Endothelial cell of umbilical vein (primary cell): ENCODE results near the gene PBXIP1. TPM values are rescaled to one million over a fixed set of nuclear protein-coding genes. Genes with fewer than 3 reads are reported as not detected.

ENCODE experiments used
- BruUV-seq: library from RNA; stranded (reverse); fragments of 400-500 nt; replicated peaks from 2 replicates; lab custom pipeline; 2021; lab: Mats Ljungman, UMichigan
- CTCF ChIA-PET: fragments of 300-600, 350-600 bp; sonication (Branson Sonifier 250); formaldehyde crosslinking; loops from one replicate; lab custom pipeline; 2021; ENCODE audit warnings: antibody characterized with exemption, inconsistent platforms; lab: Charles Lee
- POLR2A ChIA-PET: fragments of 300-600, 350-600 bp; sonication (Branson Sonifier 250); formaldehyde crosslinking; loops from one replicate; lab custom pipeline; 2021; ENCODE audit warnings: antibody characterized with exemption, inconsistent platforms; lab: Charles Lee
- DNase-seq: peaks from one replicate; pipeline ENCODE4 v3.0.0-alpha.2; 2011; ENCODE audit warnings: low read depth, low spot score
- FAIRE-seq: peaks from 2 replicates; lab custom pipeline; 2011; peaks lifted over from hg19 to GRCh38; lab: Jason Lieb, UNC
- H2AFZ ChIP-seq: 2 replicates; pipeline ENCODE4 v1.6.0; 2012; ENCODE audit warnings: low read depth, low read length, control low read depth, inconsistent platforms
- H3K27ac ChIP-seq: 2 replicates; pipeline ENCODE4 v1.5.1; 2011; ENCODE audit warnings: low read depth, mild to moderate bottlenecking, control low read depth, low read length, moderate library complexity; ENCODE audit not compliant: insufficient read depth
- H3K27me3 ChIP-seq, 2 experiments: 2 replicates each; pipeline versions ENCODE4 v1.6.0 to v1.6.1; 2011; ENCODE audit warnings: low read length in 2 of 2, mixed read lengths in 1 of 2; ENCODE audit not compliant: control insufficient read depth in 2 of 2, insufficient read depth in 2 of 2
- H3K36me3 ChIP-seq, 2 experiments: 2 replicates in 1 of 2; 3 replicates in 1 of 2; pipeline ENCODE4 v1.5.1; 2011; ENCODE audit warnings: low read length in 2 of 2, mild to moderate bottlenecking in 1 of 2, moderate library complexity in 1 of 2; ENCODE audit not compliant: control insufficient read depth in 2 of 2, insufficient read depth in 2 of 2; ENCODE audit errors: extremely low read depth in 1 of 2
- H3K4me1 ChIP-seq: 3 replicates; pipeline ENCODE4 v1.5.1; 2011; ENCODE audit warnings: mild to moderate bottlenecking, low read length; ENCODE audit not compliant: control insufficient read depth, insufficient read depth; ENCODE audit errors: extremely low read depth
- H3K4me2 ChIP-seq: 2 replicates; pipeline ENCODE4 v1.6.1; 2011; ENCODE audit warnings: low read length, control low read depth, mixed read lengths; ENCODE audit not compliant: insufficient read depth
- H3K4me3 ChIP-seq, 3 experiments: fragments of 200-600 bp in 1 of 3; sonication (generic), shearing (Covaris generic) in 1 of 3; replicated peaks in 1 of 3; 2 replicates each; pipeline ENCODE4 v1.5.1; 2011 to 2016; ENCODE audit warnings: control low read depth in 3 of 3, low read length in 3 of 3, mild to moderate bottlenecking in 2 of 3, inconsistent platforms in 1 of 3, low read depth in 1 of 3, moderate library complexity in 1 of 3; ENCODE audit not compliant: insufficient read depth in 1 of 3
- H3K79me2 ChIP-seq: 2 replicates; pipeline ENCODE4 v1.6.0; 2012; ENCODE audit warnings: low read length, inconsistent platforms; ENCODE audit not compliant: control insufficient read depth, insufficient read depth
- H3K9ac ChIP-seq: replicated peaks from 2 replicates; pipeline ENCODE3; 2011; ENCODE audit warnings: low read length, control low read depth; ENCODE audit not compliant: insufficient read depth; ENCODE audit errors: extremely low read depth
- H3K9me1 ChIP-seq: replicated peaks from 3 replicates; pipeline ENCODE4 v1.6.0; 2011; ENCODE audit warnings: mild to moderate bottlenecking, low read length; ENCODE audit not compliant: control insufficient read depth, insufficient read depth; ENCODE audit errors: extremely low read depth
- H3K9me3 ChIP-seq: replicated peaks from 2 replicates; pipeline ENCODE4 v1.5.1; 2012; ENCODE audit warnings: low read length, inconsistent platforms; ENCODE audit not compliant: control insufficient read depth, insufficient read depth
- H4K20me1 ChIP-seq: replicated peaks from 2 replicates; pipeline ENCODE3; 2011; ENCODE audit warnings: mild to moderate bottlenecking, low read length; ENCODE audit not compliant: control insufficient read depth, insufficient read depth; ENCODE audit errors: extremely low read depth
- EZH2 ChIP-seq: IDR thresholded peaks from 2 replicates; pipeline ENCODE4 v1.6.1; 2012; ENCODE audit warnings: borderline replicate concordance, low read depth, mild to moderate bottlenecking, moderate library complexity, low read length, inconsistent platforms; ENCODE audit not compliant: severe bottlenecking
- FOS ChIP-seq: IDR thresholded peaks from 2 replicates; pipeline ENCODE4 v1.6.1; 2011; ENCODE audit warnings: mild to moderate bottlenecking, low read length, moderate library complexity, borderline replicate concordance; ENCODE audit not compliant: insufficient read depth
- GATA2 ChIP-seq: IDR thresholded peaks from 2 replicates; pipeline ENCODE4 v1.7.0; 2011; ENCODE audit warnings: low read depth, mild to moderate bottlenecking, moderate library complexity, mixed read lengths, low read length; ENCODE audit not compliant: insufficient read length, insufficient read depth
- JUN ChIP-seq: IDR thresholded peaks from 2 replicates; pipeline ENCODE4 v1.6.1; 2011; ENCODE audit warnings: borderline replicate concordance, low read depth; ENCODE audit not compliant: insufficient read length, insufficient read depth
- MYC ChIP-seq: IDR thresholded peaks from one replicate; pipeline ENCODE4 v1.6.1; 2011; ENCODE audit warnings: mild to moderate bottlenecking, low read depth, low read length
- POLR2A ChIP-seq: IDR thresholded peaks from 2 replicates; pipeline ENCODE4 v1.6.1; 2012; ENCODE audit warnings: low read depth, mild to moderate bottlenecking, control low read depth, low read length
- POLR2AphosphoS5 ChIP-seq: IDR thresholded peaks from 2 replicates; pipeline ENCODE4 v1.6.1; 2012; ENCODE audit warnings: low read depth, mild to moderate bottlenecking, control low read depth, low read length, moderate library complexity; ENCODE audit not compliant: insufficient read depth
- dilution Hi-C: fragments of 300-500 bp; cut with MboI; formaldehyde crosslinking; loops from one replicate; pipeline ENCODE4 v1.15.0; 2019; ENCODE audit warnings: low sequenced_read_pairs; ENCODE audit not compliant: extremely low pct_ligation_motif_present
- intact Hi-C: fragments of 100-400 bp; cut with micrococcal nuclease; formaldehyde crosslinking; loops from one replicate; pipeline ENCODE4 v1.10.0; 2022
- polyA plus RNA-seq, 4 experiments: library from polyadenylated mRNA; depleted of rRNA in 3 of 4; stranded (reverse) in 3 of 4; unstranded in 1 of 4; fragments of >200 nt; gene quantifications; 2 replicates each; pipeline versions ENCODE4 v1.2.1 to v1.2.3, GENCODE V29; 2011 to 2012; ENCODE audit warnings: missing spikeins in 1 of 4
- total RNA-seq: library from RNA; stranded (reverse); gene quantifications from 2 replicates; pipeline ENCODE4 v1.2.3, GENCODE V29; 2021
- TF ChIP-seq, protein P1 (sequence below): IDR thresholded peaks from 2 replicates; pipeline ENCODE4 v1.6.1; 2011; ENCODE audit not compliant: insufficient read depth, insufficient read length
- TF ChIP-seq, protein P2 (sequence below), 2 donors: IDR thresholded peaks; 1 replicate in 1 of 2; 2 replicates in 1 of 2; pipeline ENCODE4 v1.5.1; 2011; ENCODE audit warnings: low read length in 2 of 2, mild to moderate bottlenecking in 2 of 2, moderate library complexity in 2 of 2, control low read depth in 1 of 2, inconsistent platforms in 1 of 2, low read depth in 1 of 2; ENCODE audit not compliant: insufficient read depth in 1 of 2; ENCODE audit errors: extremely low read depth in 1 of 2

PBXIP1 gene
- total and polyA plus RNA-seq, 2 donors (not counting 3 experiments of a cell fraction or from before 2014, with no cell fraction given), result 49.4 to 54.7 TPM

DNA sequence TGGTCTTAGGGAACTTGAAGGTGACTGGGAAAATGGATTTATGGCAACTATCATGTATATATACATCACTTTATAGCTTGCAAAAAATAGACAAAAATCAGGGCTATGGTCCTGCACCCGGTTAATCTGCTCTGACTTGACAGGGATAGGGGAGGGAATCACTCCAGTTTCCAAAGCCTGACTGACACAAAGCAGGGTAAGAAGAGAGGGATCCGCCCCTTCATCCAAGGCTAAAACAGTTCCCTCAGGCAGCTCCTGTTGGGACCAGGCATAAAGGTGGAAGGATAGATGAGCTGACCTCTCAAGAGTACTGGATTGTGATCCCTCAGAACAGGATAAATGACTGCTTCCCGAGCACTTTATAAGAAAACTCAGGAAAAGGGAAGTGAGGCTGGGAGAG lies 1.4 kb downstream of the PBXIP1 start:
- Histone ChIP-seq H3K4me1 (peaks cover 19% of the 10 kb centered on the region), H3K9me3 (no peaks in the 10 kb centered on the region), H3K79me2 (no peaks in the 10 kb centered on the region), H3K9ac (no peak overlapping the region), H4K20me1 (no peaks in the 10 kb centered on the region), H3K27ac (no peak overlapping the region), H3K36me3 (peaks cover 0 to 18% of the 10 kb centered on the region in 2 experiments), H3K27me3 (no peaks in the 10 kb centered on the region), H2AFZ (no peak overlapping the region), H3K4me2 (no peak overlapping the region), H3K4me3 (no peak overlapping the region), H3K9me1 (no peaks in the 10 kb centered on the region)
- dilution Hi-C loops, result no loop called here
- POLR2A ChIA-PET, result no interaction called here
- intact Hi-C loops, result loop anchor here (2.0 kb wide), 2 partner anchors 18 kb away; partner anchors contain the start of gene PMVK
- DNase-seq (no peak), FAIRE-seq (no peak)
- CTCF ChIA-PET, result interaction anchor here (1.5 to 2.6 kb wide), 8 partner anchors 18 to 395 kb away, joined by 4 to 33 read pairs (median 9); partner anchors contain the start of gene LENEP
- no TSS peak for BruUV-seq
- TF ChIP-seq MYC (no peak), FOS (no peak), EZH2 (no peak), POLR2AphosphoS5 (no peak), GATA2 (no peak), JUN (no peak), POLR2A (no peak)
- TF ChIP-seq, protein P1, sequence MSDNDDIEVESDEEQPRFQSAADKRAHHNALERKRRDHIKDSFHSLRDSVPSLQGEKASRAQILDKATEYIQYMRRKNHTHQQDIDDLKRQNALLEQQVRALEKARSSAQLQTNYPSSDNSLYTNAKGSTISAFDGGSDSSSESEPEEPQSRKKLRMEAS, result no peak
- TF ChIP-seq, protein P2, sequence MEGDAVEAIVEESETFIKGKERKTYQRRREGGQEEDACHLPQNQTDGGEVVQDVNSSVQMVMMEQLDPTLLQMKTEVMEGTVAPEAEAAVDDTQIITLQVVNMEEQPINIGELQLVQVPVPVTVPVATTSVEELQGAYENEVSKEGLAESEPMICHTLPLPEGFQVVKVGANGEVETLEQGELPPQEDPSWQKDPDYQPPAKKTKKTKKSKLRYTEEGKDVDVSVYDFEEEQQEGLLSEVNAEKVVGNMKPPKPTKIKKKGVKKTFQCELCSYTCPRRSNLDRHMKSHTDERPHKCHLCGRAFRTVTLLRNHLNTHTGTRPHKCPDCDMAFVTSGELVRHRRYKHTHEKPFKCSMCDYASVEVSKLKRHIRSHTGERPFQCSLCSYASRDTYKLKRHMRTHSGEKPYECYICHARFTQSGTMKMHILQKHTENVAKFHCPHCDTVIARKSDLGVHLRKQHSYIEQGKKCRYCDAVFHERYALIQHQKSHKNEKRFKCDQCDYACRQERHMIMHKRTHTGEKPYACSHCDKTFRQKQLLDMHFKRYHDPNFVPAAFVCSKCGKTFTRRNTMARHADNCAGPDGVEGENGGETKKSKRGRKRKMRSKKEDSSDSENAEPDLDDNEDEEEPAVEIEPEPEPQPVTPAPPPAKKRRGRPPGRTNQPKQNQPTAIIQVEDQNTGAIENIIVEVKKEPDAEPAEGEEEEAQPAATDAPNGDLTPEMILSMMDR (IDR thresholded peaks at IDR 0.05; ENCODE audit: extremely low read depth in 1 of 2, insufficient read depth in 1 of 2, low read depth in 1 of 2, low read length in 2 of 2), result no peak
